Measurements from ENCODE around the gene PPP1R12C.

PPP1R12C gene

DNA sequence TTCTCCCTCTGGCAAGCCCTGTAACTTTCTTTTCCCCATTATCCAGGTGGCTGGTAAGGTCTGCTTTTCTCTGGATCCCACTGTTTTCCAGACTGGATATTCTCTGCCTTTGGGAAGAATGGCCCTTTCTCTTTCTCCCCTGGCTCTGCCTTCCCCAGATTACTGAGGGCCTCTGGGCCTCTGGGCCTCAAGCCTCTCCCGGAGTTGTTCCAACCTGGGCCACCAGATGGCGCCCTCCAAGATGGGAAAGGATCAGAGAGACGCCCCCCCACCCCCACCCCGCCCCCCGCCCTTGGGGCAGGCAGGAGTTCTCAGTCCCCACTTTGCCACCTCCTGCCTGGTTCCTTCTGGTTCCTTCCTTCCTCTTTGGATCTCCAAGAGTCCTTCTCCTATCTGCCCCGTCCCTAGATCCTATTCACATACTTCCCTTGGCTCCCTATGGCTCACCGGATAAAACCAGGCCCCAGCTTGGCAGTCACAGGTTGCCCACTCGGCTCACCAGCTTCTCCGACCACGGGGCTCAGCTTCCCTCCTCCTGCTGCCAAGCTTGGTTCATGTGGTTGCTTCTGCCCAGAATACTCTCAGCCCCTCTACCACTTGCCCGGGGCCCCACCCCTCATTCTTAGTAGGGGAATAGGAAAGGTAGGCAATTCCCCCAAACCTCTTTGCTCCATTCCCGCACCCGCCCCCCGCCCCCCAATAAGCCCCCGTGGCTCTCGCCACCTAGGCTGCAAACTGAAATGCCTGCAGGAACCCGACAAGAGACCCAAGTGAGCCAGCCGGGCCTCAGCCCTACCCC is 28.7 kb downstream of the PPP1R12C start:
- peak; percentile 93 for DNase-seq

DNA sequence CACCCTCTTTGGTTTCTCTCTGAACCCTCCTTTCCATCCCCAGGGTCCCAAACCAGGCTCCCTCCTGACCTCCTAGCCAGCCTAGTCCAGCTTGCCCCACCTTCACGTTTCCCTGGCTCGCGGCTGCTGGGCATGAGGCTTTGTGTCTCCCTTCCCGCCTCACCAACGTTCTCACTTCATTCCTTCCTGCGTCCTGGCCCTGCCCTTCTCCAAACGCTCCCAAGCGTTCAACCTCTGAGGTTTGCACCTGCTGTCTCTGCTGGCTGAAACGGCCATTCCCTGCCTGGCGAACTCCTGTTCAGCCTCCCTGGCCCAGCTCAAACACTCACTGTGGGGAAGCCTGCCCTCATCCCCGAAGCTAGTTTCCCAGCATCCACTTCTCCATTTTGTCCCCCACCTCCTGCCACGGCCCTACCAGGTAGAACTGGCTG is 29.4 kb downstream of the PPP1R12C start:
- peak; percentile 53 for DNase-seq

DNA sequence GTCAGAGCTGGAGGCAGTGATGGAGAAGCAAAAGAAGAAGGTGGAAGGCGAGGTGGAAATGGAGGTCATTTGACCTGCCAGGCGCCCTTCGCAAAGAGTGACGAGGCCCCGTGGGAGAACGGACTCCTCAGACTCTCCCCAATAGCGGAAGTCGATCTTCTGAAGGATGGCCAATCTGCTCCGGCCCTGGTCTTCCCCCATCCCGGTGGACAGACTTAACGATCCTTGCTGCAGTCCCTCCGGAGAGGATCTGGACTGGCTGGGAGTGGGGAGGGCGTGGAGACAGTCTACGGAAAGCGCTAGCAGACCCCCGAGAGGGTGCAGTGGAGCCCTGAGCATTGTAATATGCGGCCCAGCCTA is 29.9 kb downstream of the PPP1R12C start:
- DNase-seq: no peak

GRCh38 chr19:55086730-55087541 is 30.5 kb downstream of the PPP1R12C start:
- peak; percentile 75 for DNase-seq

GRCh38 chr19:55085923-55086715 is 31.3 kb downstream of the PPP1R12C start:
- peak; percentile 57 for DNase-seq

DNA sequence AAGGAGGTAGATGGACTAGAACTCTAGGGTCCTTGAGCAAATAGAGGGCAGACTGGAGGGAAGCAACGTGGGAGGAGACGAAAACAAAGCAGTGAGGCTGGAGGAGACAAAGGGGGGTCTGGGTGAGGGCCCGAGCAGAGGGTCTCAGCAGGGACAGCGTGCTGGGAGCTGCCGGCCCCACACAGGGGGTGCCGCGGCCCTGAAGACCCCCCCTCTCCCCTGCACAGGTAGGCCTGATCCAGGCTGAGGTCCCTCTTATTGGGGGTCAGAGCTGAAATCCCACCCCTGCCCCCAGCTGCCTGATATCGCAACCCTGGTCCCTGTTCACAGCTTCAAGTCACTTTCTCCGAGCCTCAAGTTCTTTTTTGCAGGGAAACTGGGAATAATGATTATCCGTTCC is 33.0 kb downstream of the PPP1R12C start:
- no peak for DNase-seq

- no peak for DNase-seq
These were observed 34.2 kb downstream of the PPP1R12C start for GRCh38 chr19:55083004-55083850.

DNA sequence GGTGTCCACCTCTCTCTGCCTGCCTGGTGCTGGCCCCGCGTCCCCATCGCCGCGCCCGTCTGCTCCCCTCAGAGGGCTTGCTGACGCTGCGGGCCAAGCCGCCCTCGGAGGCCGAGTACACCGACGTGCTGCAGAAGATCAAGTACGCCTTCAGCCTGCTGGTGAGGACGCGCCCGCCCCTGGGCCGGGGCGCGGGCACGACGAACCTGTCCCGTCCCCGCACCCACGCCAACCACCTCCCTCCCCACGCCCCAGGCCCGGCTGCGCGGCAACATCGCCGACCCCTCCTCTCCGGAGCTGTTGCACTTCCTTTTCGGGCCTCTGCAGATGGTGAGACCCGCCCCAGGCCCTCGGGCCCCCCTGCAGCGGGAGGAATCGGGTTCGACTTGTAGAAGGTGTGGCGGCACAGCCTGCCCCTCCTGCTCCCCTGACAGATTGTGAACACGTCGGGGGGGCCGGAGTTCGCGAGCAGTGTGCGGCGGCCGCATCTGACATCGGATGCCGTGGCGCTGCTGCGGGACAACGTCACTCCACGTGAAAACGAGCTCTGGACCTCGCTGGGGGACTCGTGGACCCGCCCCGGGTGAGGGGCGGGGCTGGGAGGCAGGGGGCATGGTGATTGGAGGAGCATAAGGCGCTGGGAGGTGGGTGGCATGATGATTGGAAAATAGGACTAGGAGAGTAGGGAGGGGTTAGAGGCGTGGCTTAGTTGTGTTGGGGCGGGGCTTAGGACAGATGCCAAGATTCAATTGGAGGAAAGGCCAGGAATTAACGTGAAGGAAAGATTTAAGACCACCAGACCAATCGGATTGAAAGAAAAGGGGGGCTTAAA is 35.2 kb downstream of the PPP1R12C start:
- DNase-seq: no peak

DNA sequence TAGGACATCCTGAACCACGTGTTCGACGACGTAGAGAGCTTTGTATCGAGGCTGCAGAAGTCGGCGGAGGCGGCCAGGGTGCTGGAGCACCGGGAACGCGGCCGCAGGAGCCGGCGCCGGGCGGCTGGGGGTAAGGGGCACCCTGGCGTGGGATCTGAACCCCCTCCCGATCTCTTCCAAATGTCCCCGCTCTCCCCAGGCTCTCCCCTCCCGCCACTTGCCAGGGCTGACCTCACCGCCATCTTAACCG is 35.7 kb downstream of the PPP1R12C start:
- DNase-seq: no peak

DNA sequence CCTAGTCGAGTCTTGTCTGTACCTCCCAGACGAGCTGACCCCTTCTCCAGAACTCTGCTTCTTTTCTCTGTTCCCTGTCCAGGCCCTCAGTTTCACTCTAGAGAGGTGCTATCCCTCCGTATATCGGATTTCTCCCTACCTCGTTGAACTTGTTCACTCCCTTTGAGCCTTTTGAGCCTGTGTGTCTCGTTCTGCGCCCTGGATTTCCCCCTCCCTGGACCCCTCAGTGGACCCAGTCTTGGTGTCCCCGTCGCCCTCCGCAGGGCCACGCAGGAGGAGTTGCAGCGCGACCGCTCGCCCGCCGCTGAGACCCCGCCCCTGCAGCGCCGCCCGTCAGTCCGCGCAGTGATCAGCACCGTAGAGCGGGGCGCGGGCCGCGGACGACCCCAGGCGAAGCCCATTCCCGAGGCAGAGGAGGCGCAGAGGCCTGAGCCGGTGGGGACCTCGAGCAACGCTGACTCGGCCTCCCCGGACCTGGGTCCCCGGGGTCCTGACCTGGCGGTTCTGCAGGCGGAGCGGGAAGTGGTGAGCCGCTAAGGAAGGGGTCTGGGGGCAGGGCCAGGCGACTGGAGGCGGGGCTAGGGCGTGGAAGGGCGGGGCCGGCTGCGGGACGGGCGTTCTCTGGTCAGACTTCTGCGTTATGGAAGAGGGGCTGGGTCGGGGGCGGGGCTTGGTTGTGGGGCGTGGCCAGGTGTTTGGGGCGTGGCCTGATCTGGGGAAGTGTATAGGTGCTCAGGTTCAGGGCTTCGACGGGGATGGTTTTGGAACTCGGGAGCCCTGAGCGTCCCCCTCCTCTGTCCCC is 36.3 kb downstream of the PPP1R12C start:
- DNase-seq: peak; percentile 96

DNA sequence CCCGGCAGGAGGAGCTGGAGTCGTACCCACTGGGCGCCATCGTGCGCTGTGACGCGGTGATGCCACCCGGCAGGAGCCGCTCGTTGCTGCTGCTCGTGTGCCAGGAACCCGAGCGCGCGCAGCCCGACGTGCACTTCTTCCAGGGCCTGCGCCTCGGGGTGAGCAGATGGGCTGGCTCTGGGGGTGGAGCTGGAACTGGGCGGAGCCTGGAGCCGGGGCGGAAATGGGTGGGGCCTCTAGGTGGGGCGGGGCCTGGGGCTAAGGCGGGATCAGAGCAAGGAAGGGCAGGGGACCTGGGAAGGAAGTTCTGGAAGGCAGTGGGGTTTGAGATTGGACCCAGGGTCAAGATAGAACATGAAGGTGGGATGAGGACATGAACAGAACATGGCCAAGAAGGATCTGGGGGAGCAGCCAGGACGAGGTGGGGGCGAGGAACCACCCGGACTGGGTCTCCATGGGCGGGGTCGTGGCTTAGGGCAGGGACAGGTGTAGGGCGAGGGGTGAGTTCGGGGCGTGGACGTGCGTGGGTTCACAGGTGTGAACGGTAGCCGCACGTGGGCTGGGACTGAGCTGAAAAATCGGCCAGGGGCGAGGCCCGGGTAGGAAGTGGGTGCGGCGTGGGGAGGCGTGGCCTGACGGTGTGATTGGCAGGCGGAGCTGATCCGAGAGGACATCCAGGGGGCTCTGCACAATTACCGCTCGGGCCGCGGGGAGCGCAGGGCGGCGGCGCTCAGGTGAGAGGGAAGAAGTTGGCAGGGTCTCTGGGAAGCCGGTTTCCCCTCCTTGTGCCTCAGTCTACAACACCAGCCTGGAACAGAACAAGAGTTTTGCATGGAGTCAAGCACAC is 37.1 kb downstream of the PPP1R12C start:
- DNase-seq: peak; percentile 83

GRCh38 chr19:55079400-55080038 is 37.9 kb downstream of the PPP1R12C start:
- DNase-seq: no peak

GRCh38 chr19:55078996-55079395 is 38.4 kb downstream of the PPP1R12C start:
- DNase-seq: no peak

DNA sequence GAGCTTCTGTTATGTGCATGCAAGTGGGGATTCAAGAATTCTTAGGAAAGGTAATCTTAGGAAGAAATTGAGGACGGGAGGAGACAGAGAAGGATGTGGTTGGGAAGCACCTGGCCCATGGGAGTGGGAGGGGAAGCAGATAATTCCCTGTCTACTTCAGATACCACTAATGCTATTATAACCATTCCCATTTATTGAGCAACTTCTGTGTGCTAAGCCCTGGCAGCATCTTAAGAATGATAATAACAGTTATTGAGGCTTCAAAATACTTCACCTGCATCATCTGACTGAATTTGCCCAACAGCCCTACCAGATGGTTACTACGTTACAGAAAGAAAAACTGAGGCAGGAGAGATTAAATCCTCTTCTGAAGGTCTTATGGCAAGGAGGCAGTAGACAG is 40.3 kb downstream of the PPP1R12C start:
- DNase-seq: no peak

DNA sequence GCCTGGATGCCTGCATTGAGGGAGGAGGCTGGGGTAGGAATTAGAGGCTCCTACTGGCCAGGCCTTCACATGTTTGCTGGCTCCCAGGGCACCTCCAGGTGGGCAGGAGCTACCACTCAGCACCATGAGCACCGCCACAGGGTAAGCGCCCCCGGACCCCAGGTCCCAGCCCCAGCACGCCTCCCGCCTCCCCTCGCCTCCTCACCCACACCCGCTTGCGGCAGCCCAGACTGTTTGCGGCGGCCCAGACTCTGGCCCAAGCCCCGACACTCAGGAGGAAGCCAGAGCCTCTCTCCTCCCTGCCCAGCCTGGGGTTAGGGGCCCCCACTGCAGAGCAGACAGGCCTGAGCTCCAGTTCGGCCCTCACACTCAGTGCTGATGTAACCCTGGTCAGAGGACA is 41.1 kb downstream of the PPP1R12C start:
- DNase-seq: no peak

- no peak for DNase-seq
These were observed 42.0 kb downstream of the PPP1R12C start, which contains the start of gene EPS8L1 for GRCh38 chr19:55075371-55075998. Gene EPS8L1, plus strand, starts transcription at chr19:55075869. Its CDS starts 576 bp downstream, at chr19:55076445.

- no peak for DNase-seq
These were observed 45.5 kb downstream of the PPP1R12C start for GRCh38 chr19:55071913-55072312.

- no peak for DNase-seq
These were observed 46.3 kb downstream of the PPP1R12C start for GRCh38 chr19:55071129-55071502.

Data from activated CD8-positive, alpha-beta memory T cell treated with anti-CD3 and anti-CD28 coated beads for 24 hours (primary cell).